ENCODE data around the gene UXT.

- TF ChIP-seq, protein P1, sequence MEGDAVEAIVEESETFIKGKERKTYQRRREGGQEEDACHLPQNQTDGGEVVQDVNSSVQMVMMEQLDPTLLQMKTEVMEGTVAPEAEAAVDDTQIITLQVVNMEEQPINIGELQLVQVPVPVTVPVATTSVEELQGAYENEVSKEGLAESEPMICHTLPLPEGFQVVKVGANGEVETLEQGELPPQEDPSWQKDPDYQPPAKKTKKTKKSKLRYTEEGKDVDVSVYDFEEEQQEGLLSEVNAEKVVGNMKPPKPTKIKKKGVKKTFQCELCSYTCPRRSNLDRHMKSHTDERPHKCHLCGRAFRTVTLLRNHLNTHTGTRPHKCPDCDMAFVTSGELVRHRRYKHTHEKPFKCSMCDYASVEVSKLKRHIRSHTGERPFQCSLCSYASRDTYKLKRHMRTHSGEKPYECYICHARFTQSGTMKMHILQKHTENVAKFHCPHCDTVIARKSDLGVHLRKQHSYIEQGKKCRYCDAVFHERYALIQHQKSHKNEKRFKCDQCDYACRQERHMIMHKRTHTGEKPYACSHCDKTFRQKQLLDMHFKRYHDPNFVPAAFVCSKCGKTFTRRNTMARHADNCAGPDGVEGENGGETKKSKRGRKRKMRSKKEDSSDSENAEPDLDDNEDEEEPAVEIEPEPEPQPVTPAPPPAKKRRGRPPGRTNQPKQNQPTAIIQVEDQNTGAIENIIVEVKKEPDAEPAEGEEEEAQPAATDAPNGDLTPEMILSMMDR (IDR thresholded peaks at IDR 0.05; ENCODE audit: low read depth, low read length): no peak
- no peak for TF ChIP-seq MYC (IDR thresholded peaks at IDR 0.05; ENCODE audit: low read depth, low read length)
- TF ChIP-seq POLR2A (IDR thresholded peaks at IDR 0.05; ENCODE audit: extremely low read depth, insufficient read length): no peak
- TF ChIP-seq, protein P2, sequence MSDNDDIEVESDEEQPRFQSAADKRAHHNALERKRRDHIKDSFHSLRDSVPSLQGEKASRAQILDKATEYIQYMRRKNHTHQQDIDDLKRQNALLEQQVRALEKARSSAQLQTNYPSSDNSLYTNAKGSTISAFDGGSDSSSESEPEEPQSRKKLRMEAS (IDR thresholded peaks at IDR 0.05; ENCODE audit: low read depth, low read length): peak; percentile 52; the same call in 1 of the 2 replicates
Observed at GRCh38 chrX:47619486-47620302, 39.3 kb downstream of the UXT start, which contains the start of gene SYN1.

Measured in NB4 (cell line).